ENCODE data around the gene HS1BP3. TPM values are rescaled to one million over a fixed set of nuclear protein-coding genes. Genes with fewer than 3 reads are reported as not detected.
A peak's percentile ranks its signal among the peaks of the same experiment; 100 is the strongest.

HS1BP3 gene
- total and polyA plus RNA-seq, 8 donors, result 9.5 to 16.8 (median 10.8) TPM

- FAIRE-seq (no peak), DNase-seq (no peak), ATAC-seq (no peak)
- intact Hi-C loops (cut with DNase I), result no loop called here
- 75 to 88% methylated on average over 2 of the region's 2 CpGs for WGBS, 2 donors
- Histone ChIP-seq H3K27me3 (no peaks in the 10 kb centered on the region), H3K4me3 (no peak overlapping the region), H3K36me3 (no peaks in the 10 kb centered on the region), H3K27ac (no peak overlapping the region), H3K9me3 (no peaks in the 10 kb centered on the region), H3K4me1 (peaks cover 0 to 9% (median 5%) of the 10 kb centered on the region in 3 donors)
- no peak for TF ChIP-seq CTCF (IDR thresholded peaks at IDR 0.05)
These were observed 3.6 kb upstream of the HS1BP3 start for GRCh38 chr2:20654535-20654813.

GRCh38 chr2:20653695-20654534, 3.0 kb upstream of the HS1BP3 start:
- 82 to 85% methylated on average over 7 of the region's 7 CpGs for WGBS, 2 donors
- FAIRE-seq (no peak), ATAC-seq (no peak), DNase-seq (peak in 2 of 6 donors; percentile 12 to 22)
- intact Hi-C loops (cut with DNase I), result no loop called here
- TF ChIP-seq CTCF (IDR thresholded peaks at IDR 0.05), result no peak
- Histone ChIP-seq H3K9me3 (no peaks in the 10 kb centered on the region), H3K36me3 (no peaks in the 10 kb centered on the region), H3K4me1 (peaks cover 0 to 11% (median 9%) of the 10 kb centered on the region in 3 donors), H3K27me3 (no peaks in the 10 kb centered on the region), H3K27ac (no peak overlapping the region), H3K4me3 (no peak overlapping the region)

- Histone ChIP-seq H3K27ac (no peak overlapping the region), H3K27me3 (no peaks in the 10 kb centered on the region), H3K36me3 (no peaks in the 10 kb centered on the region), H3K4me1 (peaks cover 0 to 11% (median 9%) of the 10 kb centered on the region in 3 donors), H3K4me3 (no peak overlapping the region), H3K9me3 (no peaks in the 10 kb centered on the region)
- 86 to 91% methylated on average over 11 of the region's 11 CpGs for WGBS, 2 donors
- intact Hi-C loops (cut with DNase I), result no loop called here
- ATAC-seq (no peak), FAIRE-seq (no peak), DNase-seq (peak in 3 of 6 donors; percentile 15 to 47 (median 22))
- TF ChIP-seq CTCF (IDR thresholded peaks at IDR 0.05), result no peak
These were observed 2.0 kb upstream of the HS1BP3 start for GRCh38 chr2:20652673-20653575.

GRCh38 chr2:20652141-20652540, 1.2 kb upstream of the HS1BP3 start:
- ATAC-seq (no peak), DNase-seq (peak in 1 of 6 donors; percentile 17), FAIRE-seq (no peak)
- no peaks in the 10 kb centered on the region for H3K9me3 ChIP-seq
- no peak overlapping the region for H3K4me3 ChIP-seq
- no peaks in the 10 kb centered on the region for H3K36me3 ChIP-seq
- H3K4me1 ChIP-seq, result peaks cover 0 to 11% (median 9%) of the 10 kb centered on the region in 3 donors
- intact Hi-C loops (cut with DNase I), result no loop called here
- H3K27me3 ChIP-seq, result no peaks in the 10 kb centered on the region
- H3K27ac ChIP-seq, result no peak overlapping the region
- no peak for TF ChIP-seq CTCF (IDR thresholded peaks at IDR 0.05)
- 91 to 94% methylated on average over 7 of the region's 7 CpGs for WGBS, 2 donors

Data from pancreas (tissue), 10 donors.